GM12875 (cell line): Measurements from ENCODE around the gene PPDPF.

Experiments used
- H3K4me3 ChIP-seq: one replicate; pipeline ENCODE4 v1.5.1; 2011; ENCODE audit warnings: low read depth, low read length, control low read depth
- CTCF ChIP-seq: IDR thresholded peaks from 2 replicates; pipeline ENCODE4 v1.5.1; 2011; ENCODE audit warnings: low read depth, mild to moderate bottlenecking, control low read depth, inconsistent platforms, low read length, moderate library complexity, borderline replicate concordance; ENCODE audit not compliant: insufficient read depth

The PPDPF gene

DNA sequence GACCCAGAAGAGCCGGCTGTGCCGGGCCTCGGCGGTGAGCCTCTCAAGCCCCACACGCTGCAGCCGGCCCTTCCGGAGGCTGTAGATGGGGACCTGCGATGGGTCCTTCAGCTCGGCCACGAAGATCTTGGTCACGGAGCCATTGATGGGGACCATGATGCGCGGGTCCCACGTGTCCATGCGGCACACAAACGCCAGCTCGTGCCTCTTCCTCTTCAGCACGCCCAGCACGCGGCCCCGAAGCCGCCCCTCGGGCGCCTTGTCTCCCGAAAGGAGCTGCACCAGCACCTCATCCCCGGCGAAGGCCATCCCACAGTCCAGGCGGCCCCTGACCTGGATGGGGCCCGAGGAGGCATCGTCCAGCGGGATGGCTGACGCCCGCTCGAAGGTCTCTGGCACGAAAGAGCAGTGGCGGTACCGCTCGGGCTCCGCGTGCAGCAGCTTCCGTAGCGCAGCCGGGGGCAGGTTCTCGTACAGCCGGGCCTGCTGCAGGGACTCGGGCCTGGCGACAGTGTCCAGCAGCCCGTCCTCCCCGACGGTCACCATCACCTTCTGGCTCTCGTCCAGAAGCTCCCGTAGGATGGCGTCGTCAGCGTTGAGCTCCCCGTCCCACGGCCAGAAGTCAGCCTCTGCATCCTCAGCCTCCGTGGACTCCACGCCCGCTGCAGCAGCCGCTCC lies 44.6 kb downstream of the PPDPF start:
- no peak overlapping the region for H3K4me3 ChIP-seq
- TF ChIP-seq CTCF, result no peak

DNA sequence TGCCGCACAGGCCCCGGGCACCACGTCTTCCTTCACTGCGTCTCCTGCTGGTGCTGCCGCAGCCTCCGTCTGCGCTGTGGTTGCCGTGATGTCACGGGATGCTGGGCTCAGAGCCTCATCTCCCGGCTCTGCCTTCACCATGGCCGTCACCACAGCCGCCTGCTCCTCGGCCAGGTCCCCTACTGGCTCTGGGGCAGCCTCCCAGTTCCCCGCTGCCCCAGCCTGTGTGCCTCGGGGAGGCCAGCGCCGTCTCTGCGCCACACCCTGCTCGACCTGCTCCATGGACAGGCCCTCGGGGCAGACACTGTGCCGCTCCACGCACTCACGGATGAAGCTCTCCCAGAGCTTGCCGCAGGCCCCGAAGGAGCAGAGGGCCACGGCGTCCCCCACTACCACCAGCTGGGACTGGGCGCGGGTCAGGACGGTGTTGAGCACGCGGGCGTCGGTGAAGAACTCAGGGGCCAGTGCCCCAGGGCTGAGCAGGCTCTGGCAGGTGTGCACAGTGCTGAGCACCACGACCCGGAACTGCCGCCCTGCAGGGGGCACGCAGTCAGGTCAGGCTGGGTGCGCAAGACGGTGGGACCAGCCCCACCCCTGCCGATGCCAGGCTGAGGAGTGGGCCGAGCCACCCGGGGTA lies 45.3 kb downstream of the PPDPF start:
- H3K4me3 ChIP-seq, result no peak overlapping the region
- TF ChIP-seq CTCF, result no peak

GRCh38 chr20:63566395-63567135 lies 46.0 kb downstream of the PPDPF start:
- H3K4me3 ChIP-seq, result no peak overlapping the region
- TF ChIP-seq CTCF, result no peak

GRCh38 chr20:63567136-63567385 lies 46.5 kb downstream of the PPDPF start:
- TF ChIP-seq CTCF, result no peak
- no peak overlapping the region for H3K4me3 ChIP-seq

GRCh38 chr20:63567386-63568169 lies 47.0 kb downstream of the PPDPF start:
- peak overlapping the region; percentile 6 for H3K4me3 ChIP-seq
- no peak for TF ChIP-seq CTCF

DNA sequence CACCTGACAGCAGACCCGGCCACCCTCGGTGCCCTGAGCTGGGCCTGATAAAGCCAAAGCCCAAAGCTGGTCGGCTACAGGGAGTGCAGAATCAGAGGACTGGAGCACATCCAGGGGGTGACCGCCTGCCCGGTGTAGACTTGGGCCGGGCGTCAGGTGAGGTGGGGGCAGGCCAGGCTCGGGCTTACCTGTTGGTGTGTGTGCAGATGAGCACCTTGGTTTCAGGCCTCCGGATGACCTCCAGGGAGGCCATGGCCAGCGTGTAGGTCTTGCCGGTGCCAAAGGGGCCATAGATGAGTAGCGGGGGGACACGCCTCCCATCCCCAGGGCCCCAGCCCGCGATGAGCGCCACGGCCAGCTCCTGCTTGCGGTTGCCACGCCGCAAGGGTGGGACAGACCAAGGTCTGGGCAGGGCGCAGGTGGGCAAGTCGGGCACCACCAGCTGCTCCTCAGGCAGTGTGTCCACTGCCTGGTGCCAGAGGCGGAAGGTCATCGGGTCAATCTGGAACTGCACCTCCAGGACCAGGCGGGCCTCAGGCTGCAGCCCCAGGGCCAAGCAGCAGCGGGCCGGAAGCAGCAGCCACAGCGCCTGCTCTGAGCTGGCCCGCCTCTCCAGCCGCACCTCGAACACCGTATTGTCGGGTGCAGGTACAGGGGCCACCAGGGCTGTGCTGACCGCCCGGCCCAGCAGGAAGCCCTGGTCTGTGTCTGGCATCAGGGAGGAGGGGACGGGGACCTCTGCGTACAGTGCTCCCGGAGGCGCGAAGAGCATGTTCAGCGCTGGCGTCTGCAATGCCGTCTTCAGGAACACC lies 47.8 kb downstream of the PPDPF start:
- no peak for TF ChIP-seq CTCF
- peak overlapping the region; percentile 21 for H3K4me3 ChIP-seq
